C4-2B (cell line): ENCODE data around the gene PTS.

Experiments
- H3K27ac ChIP-seq: fragments of 450-650 bp; 2 replicates; pipeline ENCODE4 v1.5.1; 2017
- CTCF ChIP-seq: fragments of 450-650 bp; conservative IDR thresholded peaks from 2 replicates; pipeline ENCODE4 v1.5.1; 2017; ENCODE audit warnings: mild to moderate bottlenecking
- ZFX ChIP-seq: fragments of 450-650 bp; IDR thresholded peaks from 2 replicates; pipeline ENCODE4 v1.6.1; 2017

PTS gene

DNA sequence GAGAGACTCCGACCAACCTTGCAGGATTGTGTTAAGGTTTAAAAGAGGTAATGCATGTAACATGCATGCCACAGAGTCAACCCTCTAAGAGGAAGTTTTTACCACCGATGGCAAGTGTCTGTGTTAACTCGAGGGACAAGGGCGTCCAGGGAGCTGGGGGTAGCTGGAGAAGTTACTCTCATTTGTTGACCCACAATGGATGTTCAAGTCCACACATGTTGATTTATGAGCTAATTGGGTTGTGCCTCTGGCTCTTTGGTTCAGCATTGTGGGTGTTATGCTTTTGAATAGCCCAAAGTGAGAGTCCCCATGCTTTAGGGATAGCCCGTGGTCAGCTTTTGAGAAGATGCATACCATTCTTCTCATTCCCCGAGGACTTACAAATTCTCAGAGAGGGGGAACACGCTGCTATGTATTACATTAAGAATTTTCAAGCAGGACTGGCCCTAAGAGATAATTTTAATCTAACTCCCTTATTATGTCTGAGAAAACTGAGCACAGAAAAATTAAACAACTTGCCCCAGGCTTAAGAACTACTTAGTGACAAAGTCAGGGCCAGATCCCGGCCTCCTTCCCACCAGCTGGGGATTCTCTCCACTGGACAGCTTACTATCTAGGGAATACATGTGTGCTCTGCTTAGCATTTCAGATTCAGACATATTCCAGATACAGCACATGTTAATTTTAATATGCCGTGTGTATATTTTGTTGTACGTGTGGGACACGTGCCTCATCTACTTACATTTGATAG lies 39.6 kb downstream of the PTS start:
- TF ChIP-seq CTCF (no peak), ZFX (no peak)
- no peak overlapping the region for H3K27ac ChIP-seq

DNA sequence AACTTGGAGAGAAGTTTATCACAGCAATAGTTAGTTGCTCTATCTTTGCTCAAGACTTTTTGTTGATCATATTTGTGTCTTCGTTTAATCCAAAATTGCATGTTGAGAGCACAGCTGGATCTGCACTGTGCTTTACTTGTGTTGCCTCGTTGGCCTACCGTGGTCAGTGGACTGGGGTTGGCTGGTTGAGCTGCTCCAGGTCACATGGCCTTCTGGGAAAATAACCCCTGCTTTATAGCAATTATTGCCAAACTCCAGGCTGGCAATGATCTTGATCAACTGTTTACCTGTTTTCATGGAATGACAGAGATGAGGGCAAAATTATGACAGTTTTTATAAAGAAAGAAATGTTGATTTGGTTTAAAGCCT lies 40.2 kb downstream of the PTS start:
- TF ChIP-seq CTCF: no peak
- no peak for TF ChIP-seq ZFX
- no peak overlapping the region for H3K27ac ChIP-seq

DNA sequence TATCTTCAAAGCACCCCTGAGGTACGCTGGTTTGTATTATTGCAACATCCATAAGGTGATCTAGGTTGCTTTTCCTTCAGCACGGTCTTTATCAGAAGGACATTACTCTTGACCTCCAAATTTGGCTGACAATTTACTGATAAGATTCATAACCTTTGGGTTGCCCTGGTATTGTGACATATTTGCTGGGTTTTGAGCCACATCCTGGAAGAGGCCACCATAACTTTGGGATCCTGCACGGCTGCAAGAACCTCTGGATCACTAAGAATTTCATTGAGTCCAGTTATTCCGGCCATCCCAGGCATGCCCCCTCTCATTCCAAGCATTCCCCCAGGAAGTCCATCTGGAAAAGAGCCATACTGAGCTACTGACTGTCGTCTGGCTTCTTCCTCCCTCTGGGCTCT lies 41.0 kb downstream of the PTS start:
- TF ChIP-seq CTCF (no peak), ZFX (no peak)
- no peak overlapping the region for H3K27ac ChIP-seq

DNA sequence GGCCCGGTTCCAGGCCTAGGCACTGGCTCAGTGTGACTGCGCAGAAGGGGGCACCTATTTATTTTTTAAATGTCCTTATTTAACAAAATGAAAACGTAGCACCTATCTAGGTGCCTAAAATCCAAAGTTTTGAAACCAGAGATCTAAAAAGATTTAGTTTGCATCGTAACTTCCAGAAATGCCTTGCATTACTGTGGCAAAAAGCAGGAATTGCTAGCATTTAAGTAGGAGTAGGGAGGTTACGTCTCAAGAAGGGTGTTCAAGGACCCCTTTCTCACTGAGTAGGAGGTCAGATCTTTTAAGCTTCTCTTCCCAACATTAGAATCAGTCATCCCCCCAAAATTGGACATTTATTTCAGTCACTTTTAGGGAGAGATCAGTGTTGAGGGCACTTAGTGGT lies 42.2 kb downstream of the PTS start:
- TF ChIP-seq ZFX (no peak), CTCF (no peak)
- H3K27ac ChIP-seq: no peak overlapping the region

- no peak overlapping the region for H3K27ac ChIP-seq
- TF ChIP-seq ZFX: no peak
- no peak for TF ChIP-seq CTCF
Observed at GRCh38 chr11:112269139-112269538, 42.9 kb downstream of the PTS start.

DNA sequence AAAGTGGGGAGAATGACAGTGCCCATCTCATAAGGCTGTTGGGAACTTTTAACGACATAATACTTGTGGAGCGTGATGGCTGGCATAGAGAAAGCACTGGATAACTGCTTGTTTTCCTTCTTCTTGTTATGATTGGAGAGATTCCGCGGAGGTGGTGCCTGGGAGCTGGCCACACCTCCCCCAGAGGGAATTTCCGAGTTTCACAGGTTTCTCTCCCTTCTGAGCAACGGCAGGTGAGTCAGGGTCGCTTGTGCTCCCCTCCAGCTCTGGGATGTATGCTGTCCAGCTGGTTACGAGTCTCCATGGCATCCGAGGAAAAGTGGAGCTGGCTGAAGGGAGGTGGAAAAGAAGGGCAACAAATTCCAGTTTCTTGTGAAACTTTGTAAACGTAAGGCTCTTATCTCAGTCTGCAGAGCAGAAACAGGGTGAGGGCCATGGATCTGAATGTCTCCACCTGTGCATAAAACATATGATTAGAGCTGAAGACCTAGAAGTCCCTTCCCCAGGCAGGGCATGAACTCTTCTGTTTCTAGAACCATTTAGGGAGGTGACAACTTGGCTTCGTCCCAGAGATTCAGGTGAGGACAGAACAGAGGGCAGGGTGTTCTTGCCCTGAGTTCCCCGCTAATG lies 44.4 kb downstream of the PTS start:
- no peak overlapping the region for H3K27ac ChIP-seq
- TF ChIP-seq ZFX (no peak), CTCF (no peak)

- H3K27ac ChIP-seq: no peak overlapping the region
- TF ChIP-seq ZFX (no peak), CTCF (no peak)
Observed at GRCh38 chr11:112271242-112271641, 45.0 kb downstream of the PTS start.
